ENCODE results near the gene JAK1.
"Not testable (repeated sequence)": the region's sequence is repeated elsewhere in the genome, so short reads cannot be mapped to it uniquely, and the experiment has no call there.

JAK1 gene

GRCh38 chr1:64921771-64922170 lies 44.6 kb downstream of the JAK1 start:
- no peak overlapping the region for H3K4me2 ChIP-seq (ENCODE audit: low read length)

GRCh38 chr1:64920941-64921589 lies 45.3 kb downstream of the JAK1 start:
- Histone ChIP-seq H3K9ac (ENCODE audit: low read length) (no peak overlapping the region), H3K36me3 (replicated peaks; ENCODE audit: low read depth, low read length) (no peaks in the 10 kb centered on the region), H2AFZ (ENCODE audit: low read depth, low read length) (no peak overlapping the region), H3K27ac (ENCODE audit: low read length) (no peak overlapping the region), H4K20me1 (ENCODE audit: insufficient read depth, low read length) (peaks cover 91% of the 10 kb centered on the region), H3K4me2 (ENCODE audit: low read length) (no peak overlapping the region), H3K9me3 (ENCODE audit: insufficient read depth, low read length) (no peaks in the 10 kb centered on the region), H3K27me3 (ENCODE audit: low read depth, low read length) (no peaks in the 10 kb centered on the region), H3K79me2 (ENCODE audit: low read length) (peaks cover 91% of the 10 kb centered on the region), H3K4me3 (ENCODE audit: low read length) (no peak overlapping the region), H3K4me1 (ENCODE audit: low read length) (peaks cover 20% of the 10 kb centered on the region)
- TF ChIP-seq EZH2phosphoT487 (IDR thresholded peaks at IDR 0.05; ENCODE audit: low read depth) (no peak), CTCF (IDR thresholded peaks at IDR 0.05; ENCODE audit: low read depth, low read length) (no peak)

More at GRCh38 chr1:64921771-64922170, 44.6 kb downstream of the JAK1 start:
- Histone ChIP-seq H4K20me1 (ENCODE audit: insufficient read depth, low read length) (peaks cover 92% of the 10 kb centered on the region), H3K36me3 (replicated peaks; ENCODE audit: low read depth, low read length) (no peaks in the 10 kb centered on the region), H3K4me3 (ENCODE audit: low read length) (no peak overlapping the region), H3K27ac (ENCODE audit: low read length) (no peak overlapping the region), H2AFZ (ENCODE audit: low read depth, low read length) (no peak overlapping the region), H3K4me1 (ENCODE audit: low read length) (peaks cover 20% of the 10 kb centered on the region), H3K27me3 (ENCODE audit: low read depth, low read length) (no peaks in the 10 kb centered on the region), H3K9me3 (ENCODE audit: insufficient read depth, low read length) (no peaks in the 10 kb centered on the region), H3K79me2 (ENCODE audit: low read length) (peaks cover 92% of the 10 kb centered on the region), H3K9ac (ENCODE audit: low read length) (no peak overlapping the region)
- no peak for TF ChIP-seq EZH2phosphoT487 (IDR thresholded peaks at IDR 0.05; ENCODE audit: low read depth)
- no peak for TF ChIP-seq CTCF (IDR thresholded peaks at IDR 0.05; ENCODE audit: low read depth, low read length)

GRCh38 chr1:64919120-64919519 lies 47.2 kb downstream of the JAK1 start:
- peaks cover 89% of the 10 kb centered on the region for H3K79me2 ChIP-seq (ENCODE audit: low read length)
- peaks cover 87% of the 10 kb centered on the region for H4K20me1 ChIP-seq (ENCODE audit: insufficient read depth, low read length)

GRCh38 chr1:64917907-64918306 lies 48.4 kb downstream of the JAK1 start:
- H4K20me1 ChIP-seq (ENCODE audit: insufficient read depth, low read length) = peaks cover 86% of the 10 kb centered on the region
- peaks cover 20% of the 10 kb centered on the region for H3K4me1 ChIP-seq (ENCODE audit: low read length)
- H3K36me3 ChIP-seq (replicated peaks; ENCODE audit: low read depth, low read length) = no peaks in the 10 kb centered on the region
- no peak overlapping the region for H2AFZ ChIP-seq (ENCODE audit: low read depth, low read length)
- no peak overlapping the region for H3K9ac ChIP-seq (ENCODE audit: low read length)
- no peak for TF ChIP-seq EZH2phosphoT487 (IDR thresholded peaks at IDR 0.05; ENCODE audit: low read depth)
- no peak for TF ChIP-seq CTCF (IDR thresholded peaks at IDR 0.05; ENCODE audit: low read depth, low read length)
- H3K27ac ChIP-seq (ENCODE audit: low read length) = no peak overlapping the region
- H3K27me3 ChIP-seq (ENCODE audit: low read depth, low read length) = no peaks in the 10 kb centered on the region
- H3K4me3 ChIP-seq (ENCODE audit: low read length) = no peak overlapping the region
- peaks cover 87% of the 10 kb centered on the region for H3K79me2 ChIP-seq (ENCODE audit: low read length)
- H3K4me2 ChIP-seq (ENCODE audit: low read length) = no peak overlapping the region
- H3K9me3 ChIP-seq (ENCODE audit: insufficient read depth, low read length) = no peaks in the 10 kb centered on the region

More at GRCh38 chr1:64919120-64919519, 47.2 kb downstream of the JAK1 start:
- H3K4me2 ChIP-seq (ENCODE audit: low read length); H3K27me3 ChIP-seq (ENCODE audit: low read depth, low read length); H3K4me3 ChIP-seq (ENCODE audit: low read length); H3K9ac ChIP-seq (ENCODE audit: low read length); H2AFZ ChIP-seq (ENCODE audit: low read depth, low read length); H3K9me3 ChIP-seq (ENCODE audit: insufficient read depth, low read length); H3K27ac ChIP-seq (ENCODE audit: low read length); H3K36me3 ChIP-seq (replicated peaks; ENCODE audit: low read depth, low read length): not testable (repeated sequence)
- peaks cover 20% of the 10 kb centered on the region for H3K4me1 ChIP-seq (ENCODE audit: low read length)

Data from OCI-LY3 (cell line).